Adrenal gland (tissue), 5 donors: ENCODE results near the gene SLC35F1.

Experiments used
- POLR2A ChIP-seq, 2 donors: fragments of 450-650 bp; IDR thresholded peaks; one replicate each; pipeline ENCODE4 v1.6.1; 2017; ENCODE audit warnings: antibody characterized with exemption in 2 of 2, mild to moderate bottlenecking in 2 of 2, moderate library complexity in 1 of 2
- TF ChIP-seq, protein P1 (sequence below), 6 experiments: fragments of 450-650 bp in 4 of 6; fragments of 200-600 bp in 2 of 6; sonication (generic) in 1 of 6; IDR thresholded peaks; 1 replicate in 5 of 6; 2 replicates in 1 of 6; pipeline versions ENCODE4 v1.5.1 to v1.8.0; 2016 to 2021; ENCODE audit warnings: antibody characterized with exemption in 6 of 6, mild to moderate bottlenecking in 2 of 6, moderate library complexity in 1 of 6
- donor health status: DM: no; HTN: no; CAD: no.

GRCh38 chr6:118134736-118135135, 227.7 kb downstream of the SLC35F1 start:
- TF ChIP-seq, protein P1, sequence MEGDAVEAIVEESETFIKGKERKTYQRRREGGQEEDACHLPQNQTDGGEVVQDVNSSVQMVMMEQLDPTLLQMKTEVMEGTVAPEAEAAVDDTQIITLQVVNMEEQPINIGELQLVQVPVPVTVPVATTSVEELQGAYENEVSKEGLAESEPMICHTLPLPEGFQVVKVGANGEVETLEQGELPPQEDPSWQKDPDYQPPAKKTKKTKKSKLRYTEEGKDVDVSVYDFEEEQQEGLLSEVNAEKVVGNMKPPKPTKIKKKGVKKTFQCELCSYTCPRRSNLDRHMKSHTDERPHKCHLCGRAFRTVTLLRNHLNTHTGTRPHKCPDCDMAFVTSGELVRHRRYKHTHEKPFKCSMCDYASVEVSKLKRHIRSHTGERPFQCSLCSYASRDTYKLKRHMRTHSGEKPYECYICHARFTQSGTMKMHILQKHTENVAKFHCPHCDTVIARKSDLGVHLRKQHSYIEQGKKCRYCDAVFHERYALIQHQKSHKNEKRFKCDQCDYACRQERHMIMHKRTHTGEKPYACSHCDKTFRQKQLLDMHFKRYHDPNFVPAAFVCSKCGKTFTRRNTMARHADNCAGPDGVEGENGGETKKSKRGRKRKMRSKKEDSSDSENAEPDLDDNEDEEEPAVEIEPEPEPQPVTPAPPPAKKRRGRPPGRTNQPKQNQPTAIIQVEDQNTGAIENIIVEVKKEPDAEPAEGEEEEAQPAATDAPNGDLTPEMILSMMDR (IDR thresholded peaks at IDR 0.05), result no peak
- no peak for TF ChIP-seq POLR2A (IDR thresholded peaks at IDR 0.05)
